HepG2 (cell line): ENCODE data around the gene KLF6. TPM values are rescaled to one million over a fixed set of nuclear protein-coding genes. Genes with fewer than 3 reads are reported as not detected.

Source experiments
- ATAC-seq: fragments of 200-7000 bp; cut with Tn5 transposase; 3 replicates; pipeline ENCODE4 v1.9.1; 2020; ENCODE audit warnings: mild to moderate bottlenecking, moderate library complexity
- BruUV-seq: library from RNA; stranded (reverse); fragments of 400-500 nt; replicated peaks from 2 replicates; lab custom pipeline; 2021; lab: Mats Ljungman, UMichigan
- CTCF ChIA-PET: fragments of 300-600 bp; formaldehyde crosslinking; extraction: SDS; loops from one replicate; lab custom pipeline; 2021; ENCODE audit warnings: low total read pairs, inconsistent platforms, low intra/inter-chr PET ratio; lab: Yijun Ruan, JAX
- POLR2A ChIA-PET: fragments of 350-600 bp; sonication (Branson Sonifier 250); formaldehyde crosslinking; loops from one replicate; lab custom pipeline; 2020; ENCODE audit warnings: antibody characterized with exemption, inconsistent platforms; lab: Yijun Ruan, JAX
- DNase-seq: peaks from one replicate; pipeline ENCODE4 v3.0.0-alpha.2; 2015; ENCODE audit warnings: low spot score
- FAIRE-seq: peaks from 3 replicates; lab custom pipeline; 2011; peaks lifted over from hg19 to GRCh38; lab: Jason Lieb, UNC
- H2AFZ ChIP-seq: one replicate; pipeline ENCODE4 v1.6.1; 2011; ENCODE audit warnings: low read length, inconsistent platforms
- H3K27ac ChIP-seq: fragments of 300-600 bp; 3 replicates; pipeline ENCODE4 v1.8.0; 2011; ENCODE audit warnings: mixed run types, mild to moderate bottlenecking, mixed read lengths, low read length, inconsistent platforms; ENCODE audit not compliant: insufficient read depth; ENCODE audit errors: extremely low read length
- H3K27me3 ChIP-seq, 2 experiments: fragments of 200-600 bp in 1 of 2; 2 replicates in 1 of 2; 3 replicates in 1 of 2; pipeline versions ENCODE4 v1.6.0 to v1.8.0; 2011; ENCODE audit warnings: low read length in 2 of 2, mild to moderate bottlenecking in 2 of 2, moderate library complexity in 2 of 2, inconsistent platforms in 1 of 2; ENCODE audit not compliant: insufficient read depth in 2 of 2, control insufficient read depth in 1 of 2
- H3K36me3 ChIP-seq, 2 experiments: fragments of 200-600 bp in 1 of 2; replicated peaks in 1 of 2; 2 replicates in 1 of 2; 3 replicates in 1 of 2; pipeline versions ENCODE4 v1.5.1 to v1.8.0; 2011; ENCODE audit warnings: low read length in 2 of 2, inconsistent platforms in 1 of 2; ENCODE audit not compliant: insufficient read depth in 2 of 2, control insufficient read depth in 1 of 2
- H3K4me1 ChIP-seq: 2 replicates; pipeline ENCODE4 v1.5.1; 2012; ENCODE audit warnings: low read length, inconsistent platforms; ENCODE audit not compliant: insufficient read depth
- H3K4me2 ChIP-seq: 2 replicates; pipeline ENCODE4 v1.6.0; 2011; ENCODE audit warnings: low read depth, low read length, inconsistent platforms
- H3K4me3 ChIP-seq, 3 experiments: fragments of 200-600 bp in 1 of 3; sonication (generic), shearing (Covaris generic) in 1 of 3; replicated peaks in 1 of 3; 2 replicates each; pipeline ENCODE4 v1.5.1; 2011 to 2016; ENCODE audit warnings: low read length in 3 of 3, inconsistent platforms in 2 of 3, low read depth in 2 of 3, mild to moderate bottlenecking in 2 of 3, control low read depth in 1 of 3, mixed read lengths in 1 of 3; ENCODE audit not compliant: insufficient read depth in 1 of 3
- H3K79me2 ChIP-seq: one replicate; pipeline ENCODE4 v1.6.1; 2011; ENCODE audit warnings: low read length, inconsistent platforms; ENCODE audit not compliant: insufficient read depth
- H3K9ac ChIP-seq: 2 replicates; pipeline ENCODE4 v1.6.0; 2011; ENCODE audit warnings: mild to moderate bottlenecking, low read depth, low read length, inconsistent platforms; ENCODE audit not compliant: insufficient read depth
- H3K9me3 ChIP-seq: 2 replicates; pipeline ENCODE4 v1.5.1; 2012; ENCODE audit warnings: mild to moderate bottlenecking, low read length
- H4K20me1 ChIP-seq: 2 replicates; pipeline ENCODE4 v1.6.0; 2011; ENCODE audit warnings: inconsistent platforms, mild to moderate bottlenecking, low read length, moderate library complexity; ENCODE audit not compliant: insufficient read depth
- ASH2L ChIP-seq: fragments of 300-600, 200-600 bp; sonication (generic); IDR thresholded peaks from 2 replicates; pipeline ENCODE4 v1.7.0; 2017; ENCODE audit warnings: low read depth, mild to moderate bottlenecking, moderate library complexity, mixed read lengths, low read length; ENCODE audit not compliant: insufficient read length
- CBFB ChIP-seq: sonication (generic); formaldehyde crosslinking; IDR thresholded peaks from 2 replicates; pipeline ENCODE4 v1.4.0; 2020; ENCODE audit warnings: missing genetic modification reagents
- CENPT ChIP-seq: sonication (generic); formaldehyde crosslinking; IDR thresholded peaks from 2 replicates; pipeline ENCODE4 v1.8.0; 2022; ENCODE audit warnings: low read depth, mild to moderate bottlenecking, moderate library complexity, missing genetic modification reagents
- EEA1 ChIP-seq: sonication (generic); formaldehyde crosslinking; IDR thresholded peaks from 2 replicates; pipeline ENCODE4 v1.5.1; 2020; ENCODE audit warnings: mild to moderate bottlenecking, missing genetic modification reagents, borderline replicate concordance
- ELF1 ChIP-seq: sonication (generic); formaldehyde crosslinking; IDR thresholded peaks from 2 replicates; pipeline ENCODE4 v1.4.0; 2020; ENCODE audit warnings: missing genetic modification reagents
- HIVEP1 ChIP-seq: sonication (generic); formaldehyde crosslinking; IDR thresholded peaks from 2 replicates; pipeline ENCODE4 v1.4.0; 2020; ENCODE audit warnings: mild to moderate bottlenecking, missing genetic modification reagents
- HNF4A ChIP-seq: sonication (generic); formaldehyde crosslinking; IDR thresholded peaks from 2 replicates; pipeline ENCODE4 v1.4.0; 2020; ENCODE audit warnings: missing genetic modification reagents
- ISL2 ChIP-seq: sonication (generic); formaldehyde crosslinking; IDR thresholded peaks from 2 replicates; pipeline ENCODE4 v1.5.0; 2020; ENCODE audit warnings: missing genetic modification reagents
- RFX3 ChIP-seq: IDR thresholded peaks from 2 replicates; pipeline ENCODE4 v1.6.1; 2016; ENCODE audit warnings: missing biosample characterization, missing genetic modification reagents
- SRSF4 ChIP-seq: fragments of 200-400 bp; formaldehyde crosslinking; IDR thresholded peaks from one replicate; pipeline ENCODE4 v1.6.1; 2018; ENCODE audit warnings: mild to moderate bottlenecking, low read depth, low read length, moderate library complexity; ENCODE audit not compliant: poor library complexity, severe bottlenecking
- ZFP36L2 ChIP-seq: sonication (generic); formaldehyde crosslinking; IDR thresholded peaks from 2 replicates; pipeline ENCODE4 v1.4.0; 2020; ENCODE audit warnings: missing genetic modification reagents
- WGBS: methylation state at CpG from one replicate; pipeline ENCODE4 v1.1.6; 2017; ENCODE audit warnings: low lambda C conversion rate; 5-methylcytosine and 5-hydroxymethylcytosine counted together
- in situ Hi-C: cut with HindIII; loops from 2 replicates; pipeline ENCODE4 v1.10.0; 2017; ENCODE audit warnings: low pct_unique_long_range_greater_than_20kb; ENCODE audit not compliant: extremely low pct_ligation_motif_present
- intact Hi-C: fragments of 100-400 bp; cut with micrococcal nuclease; formaldehyde crosslinking; loops from one replicate; pipeline ENCODE4 v1.10.0; 2022; ENCODE audit not compliant: unreplicated experiment
- polyA plus RNA-seq, 8 experiments: library from polyadenylated mRNA; depleted of rRNA in 3 of 8; stranded (reverse) in 7 of 8; unstranded in 1 of 8; fragments of >200 nt; fragmentation: Illumina TruSeq in 4 of 8; extraction: Trizol in 4 of 8; gene quantifications; 2 replicates each; pipeline versions ENCODE4 v1.2.1 to v1.2.3, GENCODE V29; 2011 to 2016; ENCODE audit warnings: low read depth in 4 of 8, missing spikeins in 1 of 8, mixed read lengths in 1 of 8; ENCODE audit not compliant: insufficient read depth in 1 of 8
- total RNA-seq, 5 experiments: library from RNA; depleted of rRNA; stranded (reverse); fragments of >200 nt; fragmentation: Illumina TruSeq; extraction: Trizol; gene quantifications; 2 replicates each; pipeline ENCODE4 v1.2.3, GENCODE V29; 2016; ENCODE audit warnings: low read depth in 1 of 5
- TF ChIP-seq, protein P1 (sequence below): sonication (generic); formaldehyde crosslinking; IDR thresholded peaks from 2 replicates; pipeline ENCODE4 v1.8.0; 2022; ENCODE audit warnings: mild to moderate bottlenecking, missing genetic modification reagents, borderline replicate concordance
- TF ChIP-seq, protein P2 (sequence below): IDR thresholded peaks from 2 replicates; pipeline ENCODE4 v1.6.1; 2012; ENCODE audit warnings: low read length, improper control_type of control experiment
- TF ChIP-seq, protein P3 (sequence below): sonication (generic); formaldehyde crosslinking; IDR thresholded peaks from 2 replicates; pipeline ENCODE4 v1.4.0; 2020; ENCODE audit warnings: missing genetic modification reagents
- TF ChIP-seq, protein P4 (sequence below): sonication (generic); formaldehyde crosslinking; IDR thresholded peaks from 2 replicates; pipeline ENCODE4 v1.4.0; 2020; ENCODE audit warnings: mild to moderate bottlenecking, missing genetic modification reagents

The KLF6 gene
- total and polyA plus RNA-seq, 2 of the 13 experiments (the other 11 are each of a cell fraction or from before 2014, with no cell fraction given) = 27.0 to 71.9 TPM

DNA sequence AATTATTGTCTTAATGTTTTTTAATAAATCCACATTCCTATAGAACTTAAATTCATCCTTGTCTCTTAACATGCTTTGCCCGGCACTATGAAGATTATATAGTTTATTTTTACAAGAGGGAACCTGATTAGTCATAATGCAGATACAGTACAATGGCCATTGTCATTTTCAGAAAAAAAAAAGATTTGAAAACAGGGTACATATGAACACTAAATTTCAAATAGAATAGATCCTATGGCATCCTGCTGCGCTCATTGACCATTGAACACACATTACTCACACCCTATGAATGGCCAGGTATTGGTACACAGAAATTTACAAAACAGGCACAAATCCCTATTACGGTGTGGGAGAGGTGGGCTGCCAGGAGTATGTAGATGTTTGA is 2.0 kb upstream of the KLF6 start (continued):
- no peak for TF ChIP-seq ELF1
- TF ChIP-seq, protein P1, sequence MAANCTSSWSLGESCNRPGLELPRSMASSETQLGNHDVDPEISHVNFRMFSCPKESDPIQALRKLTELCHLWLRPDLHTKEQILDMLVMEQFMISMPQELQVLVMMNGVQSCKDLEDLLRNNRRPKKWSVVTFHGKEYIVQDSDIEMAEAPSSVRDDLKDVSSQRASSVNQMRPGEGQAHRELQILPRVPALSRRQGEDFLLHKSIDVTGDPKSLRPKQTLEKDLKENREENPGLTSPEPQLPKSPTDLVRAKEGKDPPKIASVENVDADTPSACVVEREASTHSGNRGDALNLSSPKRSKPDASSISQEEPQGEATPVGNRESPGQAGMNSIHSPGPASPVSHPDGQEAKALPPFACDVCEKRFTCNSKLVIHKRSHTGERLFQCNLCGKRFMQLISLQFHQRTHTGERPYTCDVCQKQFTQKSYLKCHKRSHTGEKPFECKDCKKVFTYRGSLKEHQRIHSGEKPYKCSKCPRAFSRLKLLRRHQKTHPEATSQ (CRISPR knock-in tag) = peak; percentile 9; the same call in 1 of the 2 replicates

DNA sequence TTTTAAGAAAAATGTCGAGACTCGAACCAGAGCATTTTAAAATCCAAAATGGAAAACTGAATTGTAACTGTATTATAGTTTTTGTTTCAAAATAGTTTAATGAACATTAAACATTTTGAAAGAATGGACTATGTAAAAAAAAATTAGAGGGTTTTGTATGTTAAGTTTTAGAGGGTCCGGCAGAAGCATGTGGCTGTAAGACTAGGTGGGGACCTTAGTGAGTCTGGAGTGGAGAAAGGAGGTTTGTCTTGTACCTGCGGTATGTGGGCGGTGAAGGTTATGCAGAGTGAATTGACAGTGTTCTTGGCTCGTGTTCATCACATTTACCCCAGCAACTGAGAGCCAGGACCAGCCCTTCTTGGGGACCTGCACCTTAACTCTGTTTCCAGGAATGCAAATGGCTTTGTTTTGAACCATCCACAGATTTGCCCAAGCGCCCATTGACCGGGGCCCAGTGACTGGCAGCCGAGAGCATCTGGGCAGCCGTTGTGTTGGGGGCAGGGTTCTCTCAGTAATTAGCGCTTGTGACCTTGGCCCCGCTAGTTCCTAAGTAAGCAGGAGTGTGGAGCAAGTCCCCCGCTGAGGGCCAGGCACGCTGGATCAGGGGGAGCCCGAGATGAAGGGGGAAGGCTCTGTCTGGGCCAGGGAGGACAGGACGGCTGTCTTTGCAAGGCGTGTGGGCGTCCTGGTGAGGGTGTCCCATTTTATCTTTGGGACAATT is 1.4 kb upstream of the KLF6 start:
- peak overlapping the region; percentile 99 for H3K27ac ChIP-seq
- intact Hi-C loops = loop anchor here (1.0 to 5.0 kb wide), 4 partner anchors 24 to 121 kb away; no protein-coding TSS in a partner anchor
- CTCF ChIA-PET = no interaction called here
- peak overlapping the region; percentile 95 for H3K4me2 ChIP-seq
- no peaks in the 10 kb centered on the region; a peak in 1 of 5 replicates for H3K27me3 ChIP-seq
- BruUV-seq = TSS peak; percentile 89
- in situ Hi-C loops = loop anchor here (5.0 kb wide), 1 partner anchor 66 kb away; no protein-coding TSS in a partner anchor
- peaks cover 40% of the 10 kb centered on the region for H3K4me1 ChIP-seq
- peak overlapping the region; percentile 68 to 81 (median 69) for H3K4me3 ChIP-seq
- peak overlapping the region; percentile 99 for H3K9ac ChIP-seq
- no peak overlapping the region for H2AFZ ChIP-seq
- peak; percentile 85 for DNase-seq
- POLR2A ChIA-PET = interaction anchor here (0.8 to 5.5 kb wide), 17 partner anchors 9 to 866 kb away, joined by 3 to 217 read pairs (median 11); partner anchors contain the start of gene PITRM1
- no peaks in the 10 kb centered on the region for H3K9me3 ChIP-seq
- ATAC-seq = peak; percentile 21
- FAIRE-seq = peak; percentile 72
- H4K20me1 ChIP-seq = peaks cover 26% of the 10 kb centered on the region
- WGBS = 2% methylated on average over 18 of the region's 18 CpGs
- peaks cover 0 to 12% of the 10 kb centered on the region in 2 experiments; a peak in 2 of 5 replicates for H3K36me3 ChIP-seq
- H3K79me2 ChIP-seq = peaks cover 35% of the 10 kb centered on the region
- peak; percentile 88 for TF ChIP-seq HNF4A (CRISPR knock-in tag)
- peak; percentile 83; the same call in 1 of the 2 replicates for TF ChIP-seq ISL2 (CRISPR knock-in tag)
- peak; percentile 55; the same call in 1 of the 2 replicates for TF ChIP-seq CBFB (CRISPR knock-in tag)
- TF ChIP-seq, protein P2, sequence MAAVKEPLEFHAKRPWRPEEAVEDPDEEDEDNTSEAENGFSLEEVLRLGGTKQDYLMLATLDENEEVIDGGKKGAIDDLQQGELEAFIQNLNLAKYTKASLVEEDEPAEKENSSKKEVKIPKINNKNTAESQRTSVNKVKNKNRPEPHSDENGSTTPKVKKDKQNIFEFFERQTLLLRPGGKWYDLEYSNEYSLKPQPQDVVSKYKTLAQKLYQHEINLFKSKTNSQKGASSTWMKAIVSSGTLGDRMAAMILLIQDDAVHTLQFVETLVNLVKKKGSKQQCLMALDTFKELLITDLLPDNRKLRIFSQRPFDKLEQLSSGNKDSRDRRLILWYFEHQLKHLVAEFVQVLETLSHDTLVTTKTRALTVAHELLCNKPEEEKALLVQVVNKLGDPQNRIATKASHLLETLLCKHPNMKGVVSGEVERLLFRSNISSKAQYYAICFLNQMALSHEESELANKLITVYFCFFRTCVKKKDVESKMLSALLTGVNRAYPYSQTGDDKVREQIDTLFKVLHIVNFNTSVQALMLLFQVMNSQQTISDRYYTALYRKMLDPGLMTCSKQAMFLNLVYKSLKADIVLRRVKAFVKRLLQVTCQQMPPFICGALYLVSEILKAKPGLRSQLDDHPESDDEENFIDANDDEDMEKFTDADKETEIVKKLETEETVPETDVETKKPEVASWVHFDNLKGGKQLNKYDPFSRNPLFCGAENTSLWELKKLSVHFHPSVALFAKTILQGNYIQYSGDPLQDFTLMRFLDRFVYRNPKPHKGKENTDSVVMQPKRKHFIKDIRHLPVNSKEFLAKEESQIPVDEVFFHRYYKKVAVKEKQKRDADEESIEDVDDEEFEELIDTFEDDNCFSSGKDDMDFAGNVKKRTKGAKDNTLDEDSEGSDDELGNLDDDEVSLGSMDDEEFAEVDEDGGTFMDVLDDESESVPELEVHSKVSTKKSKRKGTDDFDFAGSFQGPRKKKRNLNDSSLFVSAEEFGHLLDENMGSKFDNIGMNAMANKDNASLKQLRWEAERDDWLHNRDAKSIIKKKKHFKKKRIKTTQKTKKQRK = no peak
- TF ChIP-seq ZFP36L2 = no peak
- no peak for TF ChIP-seq RFX3 (CRISPR knock-in tag)
- peak; percentile 13 for TF ChIP-seq SRSF4
- TF ChIP-seq, protein P3, sequence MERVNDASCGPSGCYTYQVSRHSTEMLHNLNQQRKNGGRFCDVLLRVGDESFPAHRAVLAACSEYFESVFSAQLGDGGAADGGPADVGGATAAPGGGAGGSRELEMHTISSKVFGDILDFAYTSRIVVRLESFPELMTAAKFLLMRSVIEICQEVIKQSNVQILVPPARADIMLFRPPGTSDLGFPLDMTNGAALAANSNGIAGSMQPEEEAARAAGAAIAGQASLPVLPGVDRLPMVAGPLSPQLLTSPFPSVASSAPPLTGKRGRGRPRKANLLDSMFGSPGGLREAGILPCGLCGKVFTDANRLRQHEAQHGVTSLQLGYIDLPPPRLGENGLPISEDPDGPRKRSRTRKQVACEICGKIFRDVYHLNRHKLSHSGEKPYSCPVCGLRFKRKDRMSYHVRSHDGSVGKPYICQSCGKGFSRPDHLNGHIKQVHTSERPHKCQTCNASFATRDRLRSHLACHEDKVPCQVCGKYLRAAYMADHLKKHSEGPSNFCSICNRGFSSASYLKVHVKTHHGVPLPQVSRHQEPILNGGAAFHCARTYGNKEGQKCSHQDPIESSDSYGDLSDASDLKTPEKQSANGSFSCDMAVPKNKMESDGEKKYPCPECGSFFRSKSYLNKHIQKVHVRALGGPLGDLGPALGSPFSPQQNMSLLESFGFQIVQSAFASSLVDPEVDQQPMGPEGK = peak; percentile 85
- no peak for TF ChIP-seq HIVEP1 (CRISPR knock-in tag)
- no peak for TF ChIP-seq EEA1 (CRISPR knock-in tag)
- no peak for TF ChIP-seq ASH2L
- TF ChIP-seq CENPT (CRISPR knock-in tag) = no peak
- TF ChIP-seq, protein P4, sequence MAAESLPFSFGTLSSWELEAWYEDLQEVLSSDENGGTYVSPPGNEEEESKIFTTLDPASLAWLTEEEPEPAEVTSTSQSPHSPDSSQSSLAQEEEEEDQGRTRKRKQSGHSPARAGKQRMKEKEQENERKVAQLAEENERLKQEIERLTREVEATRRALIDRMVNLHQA (CRISPR knock-in tag) = no peak
